Measurements from ENCODE around the gene CCR2. TPM values are rescaled to one million over a fixed set of nuclear protein-coding genes. Genes with fewer than 3 reads are reported as not detected.

The CCR2 gene
- total RNA-seq, 2 experiments from 2014 or later = not detected

GRCh38 chr3:46395766-46396530, 42.0 kb downstream of the CCR2 start:
- DNase-seq (ENCODE audit: low spot score) = no peak
- Histone ChIP-seq H3K36me3 (ENCODE audit: insufficient read depth, low read length) (no peaks in the 10 kb centered on the region), H2AFZ (ENCODE audit: low read length) (no peak overlapping the region), H3K4me3 (ENCODE audit: low read depth, low read length, poor library complexity, severe bottlenecking) (no peak overlapping the region), H4K20me1 (ENCODE audit: insufficient read depth, low read length) (no peaks in the 10 kb centered on the region), H3K9me3 (ENCODE audit: low read length) (no peaks in the 10 kb centered on the region), H3K4me1 (ENCODE audit: insufficient read depth, low read length, poor library complexity, severe bottlenecking) (no peaks in the 10 kb centered on the region), H3K9me2 (ENCODE audit: insufficient read depth, low read length) (no peaks in the 10 kb centered on the region), H3K27ac (ENCODE audit: low read depth, low read length, poor library complexity, severe bottlenecking) (no peak overlapping the region), H3K79me2 (ENCODE audit: insufficient read depth, low read depth, low read length) (no peaks in the 10 kb centered on the region), H3K4me2 (ENCODE audit: low read length) (no peak overlapping the region)
- BruUV-seq (replicated peaks) = no TSS peak
- ChIA-PET POLR2A (no interaction called here), CTCF (ENCODE audit: unreplicated experiment) (no interaction called here)
- intact Hi-C loops (cut with micrococcal nuclease; ENCODE audit: unreplicated experiment) = no loop called here
- TF ChIP-seq CTCF (conservative IDR thresholded peaks at IDR 0.05; ENCODE audit: low read length) = no peak
- no peak for TF ChIP-seq EZH2phosphoT487 (IDR thresholded peaks at IDR 0.05; ENCODE audit: borderline replicate concordance, low read depth, low read length)

- H3K9me3 ChIP-seq (ENCODE audit: low read length) = no peaks in the 10 kb centered on the region
- no TSS peak for BruUV-seq (replicated peaks)
- no peaks in the 10 kb centered on the region for H3K9me2 ChIP-seq (ENCODE audit: insufficient read depth, low read length)
- ChIA-PET POLR2A (interaction anchor here (2.2 kb wide), 1 partner anchor 14 kb away, joined by 7 read pairs; no protein-coding TSS in a partner anchor), CTCF (ENCODE audit: unreplicated experiment) (no interaction called here)
- intact Hi-C loops (cut with micrococcal nuclease; ENCODE audit: unreplicated experiment) = no loop called here
- no peak overlapping the region for H3K4me3 ChIP-seq (ENCODE audit: low read depth, low read length, poor library complexity, severe bottlenecking)
- no peak overlapping the region for H2AFZ ChIP-seq (ENCODE audit: low read length)
- H3K4me1 ChIP-seq (ENCODE audit: insufficient read depth, low read length, poor library complexity, severe bottlenecking) = no peaks in the 10 kb centered on the region
- DNase-seq (ENCODE audit: low spot score) = no peak
- no peak overlapping the region for H3K27ac ChIP-seq (ENCODE audit: low read depth, low read length, poor library complexity, severe bottlenecking)
- H4K20me1 ChIP-seq (ENCODE audit: insufficient read depth, low read length) = no peaks in the 10 kb centered on the region
- H3K36me3 ChIP-seq (ENCODE audit: insufficient read depth, low read length) = no peaks in the 10 kb centered on the region
- no peak overlapping the region for H3K4me2 ChIP-seq (ENCODE audit: low read length)
- no peaks in the 10 kb centered on the region for H3K79me2 ChIP-seq (ENCODE audit: insufficient read depth, low read depth, low read length)
- TF ChIP-seq CTCF (conservative IDR thresholded peaks at IDR 0.05; ENCODE audit: low read length) (no peak), EZH2phosphoT487 (IDR thresholded peaks at IDR 0.05; ENCODE audit: borderline replicate concordance, low read depth, low read length) (no peak)
These were observed 43.2 kb downstream of the CCR2 start for GRCh38 chr3:46397111-46397510.
